HG03565 (cell line): ENCODE measurements around the gene AFDN.
"Not testable (repeated sequence)": the region's sequence is repeated elsewhere in the genome, so short reads cannot be mapped to it uniquely, and the experiment has no call there.

ENCODE experiments used
- ATAC-seq: cut with Tn5 transposase; IDR thresholded peaks from one replicate; pipeline ENCODE4 v1.9.1; 2021; ENCODE audit warnings: mild to moderate bottlenecking, moderate library complexity; ENCODE audit not compliant: unreplicated experiment

The AFDN gene

GRCh38 chr6:167990016-167990945 is 163.6 kb downstream of the AFDN start:
- no peak for ATAC-seq

GRCh38 chr6:167993169-167993568 is 166.5 kb downstream of the AFDN start:
- no peak for ATAC-seq

- ATAC-seq, result no peak
Observed at GRCh38 chr6:167993831-167994230, 167.1 kb downstream of the AFDN start.

- ATAC-seq, result no peak
Observed at GRCh38 chr6:167995302-167995701, 168.6 kb downstream of the AFDN start.

- ATAC-seq, result no peak
Observed at GRCh38 chr6:167995731-167996151, 169.0 kb downstream of the AFDN start.

GRCh38 chr6:167996424-167997199 is 169.9 kb downstream of the AFDN start:
- no peak for ATAC-seq

GRCh38 chr6:167997642-167998041 is 170.9 kb downstream of the AFDN start, which contains the start of gene KIF25:
Gene KIF25 (plus strand): TSS chr6:167997671. CDS start chr6:168029586, 31,915 bp downstream.
- no peak for ATAC-seq

GRCh38 chr6:167998215-167998614 is 171.5 kb downstream of the AFDN start:
- ATAC-seq, result no peak

GRCh38 chr6:168000198-168001028 is 173.7 kb downstream of the AFDN start:
- no peak for ATAC-seq

- ATAC-seq, result no peak
Observed at GRCh38 chr6:168001029-168001332, 174.3 kb downstream of the AFDN start.

GRCh38 chr6:168001514-168001913 is 174.8 kb downstream of the AFDN start:
- not testable (repeated sequence) for ATAC-seq

GRCh38 chr6:168002804-168003203 is 176.1 kb downstream of the AFDN start:
- no peak for ATAC-seq

GRCh38 chr6:168004023-168004422 is 177.3 kb downstream of the AFDN start:
- no peak for ATAC-seq

- ATAC-seq, result no peak
Observed at GRCh38 chr6:168004945-168005344, 178.2 kb downstream of the AFDN start.

GRCh38 chr6:168005796-168006195 is 179.1 kb downstream of the AFDN start:
- no peak for ATAC-seq

GRCh38 chr6:168007592-168008338 is 181.1 kb downstream of the AFDN start:
- ATAC-seq, result no peak

GRCh38 chr6:168009331-168009730 is 182.6 kb downstream of the AFDN start:
- no peak for ATAC-seq

- no peak for ATAC-seq
Observed at GRCh38 chr6:168011291-168011690, 184.6 kb downstream of the AFDN start.

GRCh38 chr6:168012431-168013249 is 185.9 kb downstream of the AFDN start:
- no peak for ATAC-seq
